ENCODE results near the gene NSRP1.
"Not testable (repeated sequence)": the region's sequence is repeated elsewhere in the genome, so short reads cannot be mapped to it uniquely, and the experiment has no call there.

Gene NSRP1

GRCh38 chr17:30137158-30137557, 20.5 kb downstream of the NSRP1 start:
- TF ChIP-seq CTCF (IDR thresholded peaks at IDR 0.05; ENCODE audit: control insufficient read depth, extremely low read depth, insufficient read depth) = no peak

GRCh38 chr17:30147860-30148259, 31.2 kb downstream of the NSRP1 start:
- DNase-seq (ENCODE audit: low read depth) = not testable (repeated sequence)

More at GRCh38 chr17:30137158-30137557, 20.5 kb downstream of the NSRP1 start:
- no peak for DNase-seq (ENCODE audit: low read depth)
- H3K4me3 ChIP-seq (ENCODE audit: low read depth, low read length) = no peak overlapping the region

GRCh38 chr17:30148376-30148775, 31.8 kb downstream of the NSRP1 start:
- no peak for DNase-seq (ENCODE audit: low read depth)
- no peak for TF ChIP-seq CTCF (IDR thresholded peaks at IDR 0.05; ENCODE audit: control insufficient read depth, extremely low read depth, insufficient read depth)
- H3K4me3 ChIP-seq (ENCODE audit: low read depth, low read length) = no peak overlapping the region

More at GRCh38 chr17:30147860-30148259, 31.2 kb downstream of the NSRP1 start:
- H3K4me3 ChIP-seq (ENCODE audit: low read depth, low read length) = not testable (repeated sequence)

- TF ChIP-seq CTCF (IDR thresholded peaks at IDR 0.05; ENCODE audit: control insufficient read depth, extremely low read depth, insufficient read depth) = no peak
- no peak for DNase-seq (ENCODE audit: low read depth)
- H3K4me3 ChIP-seq (ENCODE audit: low read depth, low read length) = no peak overlapping the region
Measured at GRCh38 chr17:30151471-30151870, 34.9 kb downstream of the NSRP1 start.

- DNase-seq (ENCODE audit: low read depth) = peak; percentile 21
- TF ChIP-seq CTCF (IDR thresholded peaks at IDR 0.05; ENCODE audit: control insufficient read depth, extremely low read depth, insufficient read depth) = no peak
- H3K4me3 ChIP-seq (ENCODE audit: low read depth, low read length) = no peak overlapping the region
Measured at GRCh38 chr17:30153463-30153862, 36.8 kb downstream of the NSRP1 start.

GRCh38 chr17:30155389-30155788, 38.8 kb downstream of the NSRP1 start:
- no peak for DNase-seq (ENCODE audit: low read depth)
- no peak overlapping the region for H3K4me3 ChIP-seq (ENCODE audit: low read depth, low read length)
- no peak for TF ChIP-seq CTCF (IDR thresholded peaks at IDR 0.05; ENCODE audit: control insufficient read depth, extremely low read depth, insufficient read depth)

- no peak for DNase-seq (ENCODE audit: low read depth)
- no peak for TF ChIP-seq CTCF (IDR thresholded peaks at IDR 0.05; ENCODE audit: control insufficient read depth, extremely low read depth, insufficient read depth)
- H3K4me3 ChIP-seq (ENCODE audit: low read depth, low read length) = no peak overlapping the region
Measured at GRCh38 chr17:30158896-30159625, 42.4 kb downstream of the NSRP1 start.
